GM12891 (cell line): ENCODE measurements around the gene SLC49A3.
"Not testable (repeated sequence)": the region's sequence is repeated elsewhere in the genome, so short reads cannot be mapped to it uniquely, and the experiment has no call there.

Source experiments
- POU2F2 ChIP-seq: IDR thresholded peaks from 2 replicates; pipeline ENCODE4 v1.6.1; 2011; ENCODE audit warnings: low read depth, mild to moderate bottlenecking, control low read depth, low read length, moderate library complexity
- TAF1 ChIP-seq: IDR thresholded peaks from 2 replicates; pipeline ENCODE4 v1.6.1; 2011; ENCODE audit warnings: low read depth, low read length, control low read depth

DNA sequence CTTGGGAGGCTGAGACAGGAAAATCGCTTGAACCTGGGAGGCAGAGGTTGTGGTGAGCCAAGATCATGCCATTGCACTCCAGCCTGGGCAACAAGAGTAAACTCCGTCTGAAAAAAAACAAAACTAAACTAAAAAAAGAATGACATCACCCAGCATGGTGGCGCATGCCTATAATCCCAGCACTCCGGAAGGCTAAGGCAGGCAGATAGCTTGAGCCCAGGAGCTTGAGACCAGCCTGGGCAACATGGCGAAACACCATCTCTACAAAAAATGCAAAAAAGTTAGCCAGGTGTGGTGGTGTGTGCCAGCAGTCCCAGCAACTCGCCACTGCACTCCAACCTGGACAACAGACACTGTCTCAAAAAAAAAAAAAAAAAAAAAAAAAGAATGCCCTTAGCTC lies 46.6 kb downstream of the SLC49A3 start:
- not testable (repeated sequence) for TF ChIP-seq TAF1, POU2F2
